DOHH2 (cell line): Measurements from ENCODE around the gene PPP5C.
"Not testable (repeated sequence)": the region's sequence is repeated elsewhere in the genome, so short reads cannot be mapped to it uniquely, and the experiment has no call there.

Experiments used
- H3F3A ChIP-seq: fragments of 200-600 bp; sonication (generic), shearing (Covaris generic); 2 replicates; pipeline ENCODE4 v1.6.0; 2016; ENCODE audit warnings: antibody characterized with exemption, mild to moderate bottlenecking; ENCODE audit not compliant: control insufficient read depth, insufficient read depth
- H3K27ac ChIP-seq: fragments of 200-600 bp; sonication (generic); 2 replicates; pipeline ENCODE4 v1.5.1; 2014; ENCODE audit warnings: low read depth, mild to moderate bottlenecking, low read length, moderate library complexity
- H3K27me3 ChIP-seq: fragments of 200-600 bp; sonication (generic); 2 replicates; pipeline ENCODE4 v1.6.1; 2014; ENCODE audit warnings: mild to moderate bottlenecking, low read length, mixed read lengths; ENCODE audit not compliant: control insufficient read depth
- H3K36me3 ChIP-seq: fragments of 200-600 bp; sonication (generic); 2 replicates; pipeline ENCODE4 v1.6.1; 2014; ENCODE audit warnings: mild to moderate bottlenecking, low read length, moderate library complexity, mixed read lengths; ENCODE audit not compliant: control insufficient read depth
- H3K4me1 ChIP-seq: fragments of 200-600 bp; sonication (generic); 2 replicates; pipeline ENCODE4 v1.6.1; 2014; ENCODE audit warnings: mild to moderate bottlenecking, low read length, mixed read lengths; ENCODE audit not compliant: control insufficient read depth
- H3K4me2 ChIP-seq: fragments of 200-600 bp; sonication (generic); 2 replicates; pipeline ENCODE4 v1.6.0; 2014; ENCODE audit warnings: mild to moderate bottlenecking, low read length, moderate library complexity
- H3K4me3 ChIP-seq: fragments of 200-600 bp; sonication (generic); 2 replicates; pipeline ENCODE4 v1.5.1; 2014; ENCODE audit warnings: mild to moderate bottlenecking, low read length, mixed read lengths
- H3K79me2 ChIP-seq: fragments of 200-600 bp; sonication (generic); 2 replicates; pipeline ENCODE4 v1.6.1; 2014; ENCODE audit warnings: mild to moderate bottlenecking, low read length, mixed read lengths; ENCODE audit not compliant: control insufficient read depth
- H3K9me2 ChIP-seq: fragments of 200-600 bp; sonication (generic); replicated peaks from 2 replicates; pipeline ENCODE4 v1.6.1; 2014; ENCODE audit warnings: mild to moderate bottlenecking, low read length, mixed read lengths; ENCODE audit not compliant: control insufficient read depth
- H3K9me3 ChIP-seq: fragments of 200-600 bp; sonication (generic); 2 replicates; pipeline ENCODE4 v1.6.1; 2014; ENCODE audit warnings: antibody characterized with exemption, low read length, mixed read lengths; ENCODE audit not compliant: control insufficient read depth, insufficient read depth
- H4K20me1 ChIP-seq: fragments of 200-600 bp; sonication (generic); 2 replicates; pipeline ENCODE4 v1.6.0; 2014; ENCODE audit warnings: low read depth, mild to moderate bottlenecking, antibody characterized with exemption, low read length, moderate library complexity; ENCODE audit not compliant: control insufficient read depth, insufficient read depth
- EZH2phosphoT487 ChIP-seq: fragments of 200-600 bp; sonication (generic); IDR thresholded peaks from 2 replicates; pipeline ENCODE4 v1.6.1; 2017; ENCODE audit warnings: borderline replicate concordance, mild to moderate bottlenecking, antibody characterized with exemption, low read length, moderate library complexity, mixed read lengths
- TF ChIP-seq, protein P1 (sequence below): fragments of 200-600 bp; sonication (generic); IDR thresholded peaks from one replicate; pipeline ENCODE4 v1.5.1; 2014; ENCODE audit warnings: antibody characterized with exemption, mild to moderate bottlenecking, low read depth, low read length; ENCODE audit not compliant: poor library complexity, severe bottlenecking

PPP5C gene

GRCh38 chr19:46319613-46320012 lies 27.3 kb upstream of the PPP5C start:
- Histone ChIP-seq H3K27me3 (no peaks in the 10 kb centered on the region), H3F3A (no peaks in the 10 kb centered on the region), H4K20me1 (no peaks in the 10 kb centered on the region), H3K4me2 (no peak overlapping the region), H3K9me2 (no peaks in the 10 kb centered on the region), H3K4me3 (no peak overlapping the region), H3K9me3 (no peaks in the 10 kb centered on the region), H3K36me3 (no peaks in the 10 kb centered on the region), H3K79me2 (no peaks in the 10 kb centered on the region), H3K4me1 (no peaks in the 10 kb centered on the region), H3K27ac (no peak overlapping the region)
- TF ChIP-seq, protein P1, sequence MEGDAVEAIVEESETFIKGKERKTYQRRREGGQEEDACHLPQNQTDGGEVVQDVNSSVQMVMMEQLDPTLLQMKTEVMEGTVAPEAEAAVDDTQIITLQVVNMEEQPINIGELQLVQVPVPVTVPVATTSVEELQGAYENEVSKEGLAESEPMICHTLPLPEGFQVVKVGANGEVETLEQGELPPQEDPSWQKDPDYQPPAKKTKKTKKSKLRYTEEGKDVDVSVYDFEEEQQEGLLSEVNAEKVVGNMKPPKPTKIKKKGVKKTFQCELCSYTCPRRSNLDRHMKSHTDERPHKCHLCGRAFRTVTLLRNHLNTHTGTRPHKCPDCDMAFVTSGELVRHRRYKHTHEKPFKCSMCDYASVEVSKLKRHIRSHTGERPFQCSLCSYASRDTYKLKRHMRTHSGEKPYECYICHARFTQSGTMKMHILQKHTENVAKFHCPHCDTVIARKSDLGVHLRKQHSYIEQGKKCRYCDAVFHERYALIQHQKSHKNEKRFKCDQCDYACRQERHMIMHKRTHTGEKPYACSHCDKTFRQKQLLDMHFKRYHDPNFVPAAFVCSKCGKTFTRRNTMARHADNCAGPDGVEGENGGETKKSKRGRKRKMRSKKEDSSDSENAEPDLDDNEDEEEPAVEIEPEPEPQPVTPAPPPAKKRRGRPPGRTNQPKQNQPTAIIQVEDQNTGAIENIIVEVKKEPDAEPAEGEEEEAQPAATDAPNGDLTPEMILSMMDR = no peak
- TF ChIP-seq EZH2phosphoT487 = no peak

- Histone ChIP-seq H3F3A (no peaks in the 10 kb centered on the region), H3K9me3 (peaks cover 4% of the 10 kb centered on the region; the same call in 1 of the 2 replicates), H3K4me1 (no peaks in the 10 kb centered on the region), H3K27me3 (no peaks in the 10 kb centered on the region), H4K20me1 (no peaks in the 10 kb centered on the region), H3K27ac (no peak overlapping the region), H3K36me3 (no peaks in the 10 kb centered on the region), H3K4me3 (no peak overlapping the region), H3K4me2 (no peak overlapping the region), H3K9me2 (no peaks in the 10 kb centered on the region), H3K79me2 (no peaks in the 10 kb centered on the region)
- no peak for TF ChIP-seq EZH2phosphoT487
- TF ChIP-seq, protein P1 = no peak
Measured at GRCh38 chr19:46320559-46320958, 26.3 kb upstream of the PPP5C start.

GRCh38 chr19:46321653-46322052 lies 25.2 kb upstream of the PPP5C start:
- no peaks in the 10 kb centered on the region for H4K20me1 ChIP-seq
- no peaks in the 10 kb centered on the region for H3K36me3 ChIP-seq
- TF ChIP-seq EZH2phosphoT487 = no peak
- TF ChIP-seq, protein P1 = no peak
- no peaks in the 10 kb centered on the region for H3K27me3 ChIP-seq
- no peak overlapping the region for H3K4me2 ChIP-seq
- H3K9me3 ChIP-seq = peaks cover 13% of the 10 kb centered on the region
- H3K4me1 ChIP-seq = no peaks in the 10 kb centered on the region
- no peaks in the 10 kb centered on the region for H3K79me2 ChIP-seq
- H3K27ac ChIP-seq = no peak overlapping the region
- H3K9me2 ChIP-seq = no peaks in the 10 kb centered on the region
- no peak overlapping the region for H3K4me3 ChIP-seq
- no peaks in the 10 kb centered on the region for H3F3A ChIP-seq

DNA sequence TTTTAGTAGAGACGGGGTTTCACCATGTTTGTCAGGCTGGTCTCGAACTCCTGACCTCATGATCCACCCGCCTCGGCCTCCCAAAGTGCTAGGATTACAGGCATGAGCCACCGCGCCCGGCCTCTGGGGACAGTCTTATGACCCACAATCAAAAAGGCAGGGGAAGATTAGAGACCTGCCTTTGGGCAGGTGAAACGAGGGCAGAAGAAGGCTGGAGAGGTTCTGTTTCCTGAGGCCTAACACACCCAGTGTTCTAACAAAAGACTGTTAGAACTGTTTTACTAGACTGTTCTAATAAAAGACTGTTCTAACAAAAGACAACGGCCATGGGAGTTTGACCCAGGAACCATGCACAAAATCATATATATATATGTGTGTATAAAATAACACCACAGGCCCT lies 23.7 kb upstream of the PPP5C start:
- not testable (repeated sequence) for H3K4me3 ChIP-seq, H3K27ac ChIP-seq, H3K4me2 ChIP-seq, H3K9me2 ChIP-seq, H4K20me1 ChIP-seq, H3F3A ChIP-seq, H3K79me2 ChIP-seq, H3K27me3 ChIP-seq, H3K4me1 ChIP-seq, H3K36me3 ChIP-seq
- H3K9me3 ChIP-seq = peaks cover 23% of the 10 kb centered on the region
